HG03378 (cell line): Measurements from ENCODE around the gene SMTN.
"Not testable (repeated sequence)": the region's sequence is repeated elsewhere in the genome, so short reads cannot be mapped to it uniquely, and the experiment has no call there.

ENCODE experiments used
- ATAC-seq: cut with Tn5 transposase; IDR thresholded peaks from one replicate; pipeline ENCODE4 v1.9.1; 2021; ENCODE audit warnings: mild to moderate bottlenecking, moderate library complexity; ENCODE audit not compliant: unreplicated experiment

SMTN gene

DNA sequence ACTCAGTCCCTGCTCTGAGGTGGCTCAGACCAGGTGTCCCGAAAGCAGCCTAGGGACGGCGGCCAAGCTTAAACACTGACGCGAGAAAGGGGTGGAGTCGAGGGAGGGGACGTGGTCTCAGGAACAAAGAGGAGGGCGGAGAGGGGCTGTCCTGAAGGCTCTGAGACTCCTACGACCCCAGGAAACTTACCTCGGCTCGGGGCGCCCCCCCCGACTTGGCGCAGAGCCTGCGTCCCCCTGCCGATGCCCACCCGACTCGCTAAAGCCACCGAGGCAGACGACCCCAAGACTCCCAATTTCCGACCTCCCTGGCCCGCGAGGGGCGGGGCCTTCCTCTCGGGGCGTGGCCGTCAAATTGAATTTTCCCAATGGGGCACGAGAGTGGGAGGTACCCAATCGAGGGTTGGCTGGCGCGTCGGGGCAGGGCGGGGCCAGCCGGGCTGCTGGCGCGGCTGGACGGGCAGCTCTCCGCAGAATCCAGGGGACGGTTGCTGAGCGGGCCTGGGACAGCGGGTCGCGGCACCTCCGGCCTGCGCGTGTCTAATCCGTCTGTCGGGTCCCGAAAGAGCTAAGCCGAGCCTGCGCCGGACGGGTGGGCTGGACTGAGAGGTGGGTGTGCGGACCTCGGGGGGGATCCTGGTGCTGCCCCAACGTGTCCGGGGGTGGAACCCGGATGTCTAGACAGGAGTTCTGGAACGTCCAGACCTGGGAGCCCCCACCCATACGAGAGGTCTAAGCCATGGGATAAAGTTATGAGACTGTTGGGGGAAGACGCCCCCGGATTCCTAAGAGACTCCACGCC is at the start of gene SMTN:
SMTN (plus strand) TSS at position 471 of the 802 bp plus-strand sequence. CDS start 1,941 bp downstream, outside the sequence.
- ATAC-seq = peak; percentile 52

- no peak for ATAC-seq
Measured at GRCh38 chr22:31036671-31037550, 44.2 kb upstream of the SMTN start.

GRCh38 chr22:31038686-31039085 is 42.4 kb upstream of the SMTN start:
- ATAC-seq = no peak

- ATAC-seq = no peak
Measured at GRCh38 chr22:31039393-31039792, 41.7 kb upstream of the SMTN start.

GRCh38 chr22:31040542-31041398 is 40.3 kb upstream of the SMTN start:
- ATAC-seq = no peak

GRCh38 chr22:31044262-31044861 is 36.8 kb upstream of the SMTN start:
- no peak for ATAC-seq

- ATAC-seq = no peak
Measured at GRCh38 chr22:31045900-31046538, 35.1 kb upstream of the SMTN start.

- ATAC-seq = no peak
Measured at GRCh38 chr22:31046539-31047226, 34.4 kb upstream of the SMTN start.

DNA sequence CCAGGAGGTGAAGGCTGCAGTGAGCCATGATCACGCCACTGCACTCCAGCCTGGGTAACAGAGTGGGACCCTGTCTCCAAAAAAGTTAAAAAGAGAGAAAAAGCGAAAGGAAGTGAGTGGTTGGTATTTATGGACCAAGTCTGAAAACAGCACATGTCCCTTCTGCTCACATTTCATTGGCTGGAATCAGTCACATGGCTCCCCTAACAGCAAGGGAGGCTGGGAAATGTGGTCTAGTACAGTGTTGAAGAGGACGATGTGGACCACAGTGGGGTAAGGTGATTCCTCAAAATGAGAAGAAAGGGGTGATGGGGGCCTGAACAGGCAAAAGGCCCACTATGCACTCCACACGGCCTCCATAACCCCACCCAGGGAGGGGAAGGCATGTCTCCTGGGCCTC is 32.5 kb upstream of the SMTN start:
- no peak for ATAC-seq

- ATAC-seq = no peak
Measured at GRCh38 chr22:31049815-31050420, 31.2 kb upstream of the SMTN start.

DNA sequence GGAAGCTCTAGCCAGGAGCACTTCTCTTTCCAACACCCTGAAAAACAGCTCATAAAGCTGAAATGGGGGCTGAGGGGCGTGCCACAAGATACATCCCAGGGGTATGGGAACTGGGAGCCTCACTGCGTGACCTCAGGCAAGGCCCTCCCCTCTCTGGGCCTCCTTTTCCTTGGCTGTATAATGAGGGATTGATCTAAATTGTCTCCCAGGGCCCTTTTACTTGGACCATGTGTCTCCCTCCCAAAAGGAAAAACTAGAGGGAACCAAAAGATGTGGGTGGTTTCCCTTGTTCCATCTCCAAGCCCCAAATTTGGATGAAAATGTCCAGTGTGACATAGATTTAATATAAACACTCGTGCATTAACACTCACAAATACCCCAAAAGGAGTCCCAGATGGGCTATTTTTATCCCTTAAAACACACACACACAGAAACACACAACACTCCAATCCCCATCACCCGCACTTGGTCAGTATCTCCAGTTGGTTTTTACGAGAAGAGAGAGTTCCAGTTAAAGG is 25.9 kb upstream of the SMTN start:
- no peak for ATAC-seq

- ATAC-seq = no peak
Measured at GRCh38 chr22:31055635-31056159, 25.4 kb upstream of the SMTN start.

GRCh38 chr22:31056986-31057599 is 24.0 kb upstream of the SMTN start:
- ATAC-seq = no peak

DNA sequence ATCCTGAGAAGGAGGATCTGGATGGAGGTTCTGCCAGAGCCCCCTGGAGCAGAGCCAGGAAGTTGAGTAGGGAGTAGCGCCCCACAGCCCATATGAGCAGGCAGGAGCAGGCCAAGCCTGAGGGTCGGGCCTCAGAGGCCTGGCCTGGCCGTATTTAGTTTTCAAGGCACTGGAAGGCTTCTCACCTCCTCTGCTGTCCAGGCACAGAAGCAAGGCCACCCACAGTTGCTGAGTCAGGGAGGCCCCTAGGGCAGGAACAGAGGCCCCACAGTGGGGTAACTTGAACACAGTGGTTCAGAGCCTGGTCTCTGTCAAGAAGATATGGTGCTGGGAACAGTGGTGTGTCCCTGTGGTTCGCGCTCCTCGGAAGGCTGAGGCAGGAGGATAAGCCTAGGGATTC is 21.5 kb upstream of the SMTN start:
- not testable (repeated sequence) for ATAC-seq

DNA sequence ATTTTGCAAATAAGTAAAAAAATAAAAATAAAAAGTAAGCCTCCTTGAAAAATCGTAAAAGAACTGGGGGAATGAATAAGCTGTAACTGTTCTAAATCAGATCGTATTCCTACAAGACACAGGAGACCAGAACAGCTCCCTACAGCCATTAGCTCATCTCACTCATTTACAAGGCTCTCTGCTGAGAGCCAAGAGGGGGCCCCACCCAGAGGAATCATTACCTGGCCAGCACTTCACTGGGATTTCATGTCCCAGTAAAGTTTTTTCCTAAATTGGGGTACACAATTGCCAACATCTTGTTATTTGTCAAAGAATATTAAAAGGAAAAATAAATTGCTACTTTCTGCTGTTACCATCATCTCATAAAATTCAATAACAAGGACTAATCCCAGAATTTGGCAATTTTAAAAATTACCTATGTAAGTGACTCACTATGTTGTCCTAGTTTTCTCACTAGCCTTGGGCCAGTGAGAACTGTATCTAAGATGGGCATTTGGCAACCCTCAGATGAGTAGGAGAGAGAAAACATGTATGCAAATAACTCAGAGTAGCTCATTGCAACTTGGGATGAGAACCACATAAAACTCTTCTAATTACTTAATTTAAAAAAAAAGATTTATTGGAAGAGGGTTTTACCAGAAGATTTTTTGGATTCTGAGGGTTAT is 18.4 kb upstream of the SMTN start:
- no peak for ATAC-seq

DNA sequence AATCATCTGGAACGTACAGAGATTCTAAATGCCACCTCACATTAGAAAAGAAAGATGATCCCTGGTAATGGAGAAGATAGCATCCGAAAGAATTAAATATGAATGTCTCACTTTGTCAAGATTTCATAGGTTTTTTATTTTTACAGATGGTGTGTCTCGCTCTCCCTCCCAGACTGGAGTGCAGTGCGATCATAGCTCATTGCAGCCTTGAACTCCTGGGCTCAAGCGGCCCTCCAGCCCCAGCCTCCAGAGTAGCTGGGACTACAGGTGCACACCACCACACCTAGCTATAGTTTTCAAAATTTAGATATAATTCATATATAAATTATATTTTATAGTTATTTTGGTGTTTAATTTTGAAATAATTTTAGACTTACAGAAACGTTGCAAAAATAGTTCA is 16.7 kb upstream of the SMTN start:
- no peak for ATAC-seq

- ATAC-seq = no peak
Measured at GRCh38 chr22:31068970-31069369, 12.1 kb upstream of the SMTN start.
